HCT116 (cell line): Measurements from ENCODE around the gene ACOT8. TPM values are rescaled to one million over a fixed set of nuclear protein-coding genes. Genes with fewer than 3 reads are reported as not detected.

Experiments
- ATAC-seq: fragments of 200-7000 bp; cut with Tn5 transposase; 2 replicates; pipeline ENCODE4 v1.9.1; 2020; ENCODE audit warnings: mild to moderate bottlenecking, moderate library complexity
- Bru-seq: library from RNA; stranded (reverse); fragments of 400-500 nt; gene quantifications from one replicate; lab custom pipeline; 2021; lab: Mats Ljungman, UMichigan
- BruChase-seq, 2 experiments: library from RNA; stranded (reverse); fragments of 400-500 nt; gene quantifications; one replicate each; lab custom pipeline; 2021; lab: Mats Ljungman, UMichigan
- BruUV-seq: library from RNA; stranded (reverse); fragments of 400-500 nt; replicated peaks from 2 replicates; lab custom pipeline; 2021; lab: Mats Ljungman, UMichigan
- CTCF ChIA-PET: fragments of 300-600 bp; sonication (Branson Sonifier 250); formaldehyde crosslinking; loops from one replicate; lab custom pipeline; 2021; ENCODE audit warnings: antibody characterized with exemption; lab: Charles Lee
- POLR2A ChIA-PET: fragments of 300-600, 350-600 bp; sonication (Branson Sonifier 250); formaldehyde crosslinking; loops from one replicate; lab custom pipeline; 2021; ENCODE audit warnings: antibody characterized with exemption; lab: Charles Lee
- RAD21 ChIA-PET, 2 experiments: fragments of 300-600 bp; sonication (Branson Sonifier 250); formaldehyde crosslinking; loops; one replicate each; lab custom pipeline; 2023; ENCODE audit warnings: low total read pairs in 2 of 2; ENCODE audit not compliant: uncharacterized antibody in 2 of 2, unreplicated experiment in 2 of 2, low non-redundant PET in 1 of 2; lab: Charles Lee
- DNase-seq: peaks from one replicate; pipeline ENCODE4 v3.0.0-alpha.2; 2010; ENCODE audit warnings: low read depth, low spot score
- H2AFZ ChIP-seq: fragments of 200-600 bp; shearing (Covaris generic), sonication (generic); 2 replicates; pipeline ENCODE4 v1.6.1; 2017; ENCODE audit warnings: low read depth, mixed run types, mixed read lengths, antibody characterized with exemption, low read length; ENCODE audit not compliant: poor library complexity, severe bottlenecking
- H3K27ac ChIP-seq: 2 replicates; pipeline ENCODE4 v1.5.1; 2012; ENCODE audit warnings: low read depth, low read length
- H3K27me3 ChIP-seq: fragments of 200-600 bp; sonication (generic); 2 replicates; pipeline ENCODE4 v1.6.1; 2016; ENCODE audit warnings: mixed run types, low read length, mixed read lengths; ENCODE audit not compliant: insufficient read depth
- H3K36me3 ChIP-seq, 2 experiments: fragments of 200-500 bp in 1 of 2; fragments of 200-600 bp in 1 of 2; sonication (Bioruptor generic) in 1 of 2; sonication (generic) in 1 of 2; 2 replicates each; pipeline versions ENCODE4 v1.5.1 to v1.6.1; 2014 to 2016; ENCODE audit warnings: low read length in 2 of 2, inconsistent platforms in 1 of 2, mixed read lengths in 1 of 2, mixed run types in 1 of 2; ENCODE audit not compliant: insufficient read depth in 2 of 2, control insufficient read depth in 1 of 2
- H3K4me1 ChIP-seq, 2 experiments: fragments of 200-600 bp in 1 of 2; sonication (generic) in 1 of 2; 2 replicates each; pipeline versions ENCODE4 v1.5.1 to v1.6.1; 2012 to 2017; ENCODE audit warnings: low read length in 2 of 2, inconsistent platforms in 1 of 2, mild to moderate bottlenecking in 1 of 2, mixed read lengths in 1 of 2, mixed run types in 1 of 2, moderate library complexity in 1 of 2; ENCODE audit not compliant: insufficient read depth in 2 of 2, control insufficient read depth in 1 of 2
- H3K4me2 ChIP-seq: fragments of 200-600 bp; sonication (generic); 2 replicates; pipeline ENCODE4 v1.6.1; 2017; ENCODE audit warnings: mixed run types, low read length, mixed read lengths
- H3K4me3 ChIP-seq, 2 experiments: fragments of 200-600 bp in 1 of 2; sonication (generic) in 1 of 2; replicated peaks in 1 of 2; 2 replicates each; pipeline ENCODE4 v1.5.1; 2011 to 2016; ENCODE audit warnings: low read length in 2 of 2, control low read depth in 1 of 2, low read depth in 1 of 2, mild to moderate bottlenecking in 1 of 2, mixed read lengths in 1 of 2, mixed run types in 1 of 2
- H3K79me2 ChIP-seq: fragments of 200-600 bp; sonication (generic); 2 replicates; pipeline ENCODE4 v1.6.1; 2017; ENCODE audit warnings: mild to moderate bottlenecking, mixed run types, low read length, moderate library complexity, mixed read lengths; ENCODE audit not compliant: insufficient read depth
- H3K9ac ChIP-seq: fragments of 200-600 bp; sonication (generic); 2 replicates; pipeline ENCODE4 v1.6.1; 2016; ENCODE audit warnings: low read length, mixed read lengths
- H3K9me2 ChIP-seq: fragments of 200-600 bp; sonication (generic), shearing (Covaris generic); 2 replicates; pipeline ENCODE4 v1.6.1; 2017; ENCODE audit warnings: mixed run types, mild to moderate bottlenecking, moderate library complexity; ENCODE audit not compliant: insufficient read depth
- H3K9me3 ChIP-seq, 2 experiments: fragments of 200-500 bp in 1 of 2; fragments of 200-600 bp in 1 of 2; sonication (Bioruptor generic) in 1 of 2; sonication (generic) in 1 of 2; 2 replicates each; pipeline ENCODE4 v1.6.1; 2014 to 2017; ENCODE audit warnings: low read length in 2 of 2, mixed read lengths in 2 of 2, inconsistent platforms in 1 of 2, low read depth in 1 of 2, mild to moderate bottlenecking in 1 of 2, mixed run types in 1 of 2, moderate library complexity in 1 of 2; ENCODE audit not compliant: control insufficient read depth in 1 of 2, insufficient read depth in 1 of 2
- H4K20me1 ChIP-seq: fragments of 200-600 bp; sonication (generic), shearing (Covaris generic); 2 replicates; pipeline ENCODE4 v1.6.1; 2017; ENCODE audit warnings: mixed run types, mild to moderate bottlenecking, moderate library complexity; ENCODE audit not compliant: insufficient read depth
- ATF3 ChIP-seq: IDR thresholded peaks from 2 replicates; pipeline ENCODE4 v1.6.1; 2012
- CBX3 ChIP-seq: IDR thresholded peaks from 2 replicates; pipeline ENCODE4 v1.6.1; 2012; ENCODE audit warnings: low read depth
- CEBPB ChIP-seq: IDR thresholded peaks from 2 replicates; pipeline ENCODE4 v1.6.1; 2012; ENCODE audit warnings: low read depth
- CTCF ChIP-seq, 3 experiments: fragments of 200-600 bp in 1 of 3; sonication (generic) in 1 of 3; IDR thresholded peaks in 2 of 3; conservative IDR thresholded peaks in 1 of 3; 2 replicates each; pipeline ENCODE4 v1.5.1; 2012 to 2017; ENCODE audit warnings: low read depth in 2 of 3, low read length in 2 of 3, antibody characterized with exemption in 1 of 3, borderline replicate concordance in 1 of 3, control low read depth in 1 of 3, mild to moderate bottlenecking in 1 of 3, mixed read lengths in 1 of 3, mixed run types in 1 of 3, moderate library complexity in 1 of 3; ENCODE audit not compliant: insufficient read depth in 1 of 3
- EGR1 ChIP-seq: IDR thresholded peaks from 2 replicates; pipeline ENCODE4 v1.6.1; 2012; ENCODE audit warnings: low read depth
- EZH2 ChIP-seq: fragments of 200-600 bp; sonication (generic); IDR thresholded peaks from 2 replicates; pipeline ENCODE4 v1.6.1; 2017; ENCODE audit warnings: antibody characterized with exemption, mixed run types
- EZH2phosphoT487 ChIP-seq: fragments of 200-600 bp; IDR thresholded peaks from 2 replicates; pipeline ENCODE4 v1.6.1; 2018; ENCODE audit warnings: antibody characterized with exemption, borderline replicate concordance
- FOSL1 ChIP-seq: IDR thresholded peaks from 2 replicates; pipeline ENCODE4 v1.6.1; 2012; ENCODE audit warnings: low read depth
- JUND ChIP-seq: IDR thresholded peaks from 2 replicates; pipeline ENCODE4 v1.6.1; 2012
- MAX ChIP-seq: IDR thresholded peaks from 2 replicates; pipeline ENCODE4 v1.6.1; 2012
- POLR2A ChIP-seq: IDR thresholded peaks from 2 replicates; pipeline ENCODE4 v1.7.0; 2011; ENCODE audit warnings: borderline replicate concordance; ENCODE audit not compliant: insufficient read depth, insufficient read length; ENCODE audit errors: extremely low read depth
- POLR2AphosphoS5 ChIP-seq: IDR thresholded peaks from 2 replicates; pipeline ENCODE4 v1.6.1; 2011; ENCODE audit warnings: mild to moderate bottlenecking, low read depth, low read length, moderate library complexity
- RAD21 ChIP-seq: IDR thresholded peaks from 2 replicates; pipeline ENCODE4 v1.6.1; 2012; ENCODE audit warnings: low read depth, mild to moderate bottlenecking
- SIN3A ChIP-seq: IDR thresholded peaks from 2 replicates; pipeline ENCODE4 v1.6.1; 2012; ENCODE audit warnings: low read depth
- SP1 ChIP-seq: IDR thresholded peaks from 2 replicates; pipeline ENCODE4 v1.6.1; 2012; ENCODE audit warnings: low read depth
- SRF ChIP-seq: IDR thresholded peaks from 2 replicates; pipeline ENCODE4 v1.6.1; 2012; ENCODE audit warnings: low read depth
- TCF7L2 ChIP-seq: IDR thresholded peaks from 2 replicates; pipeline ENCODE4 v1.7.0; 2011; ENCODE audit warnings: borderline replicate concordance, inconsistent platforms; ENCODE audit not compliant: insufficient read depth, insufficient read length; ENCODE audit errors: extremely low read depth
- YY1 ChIP-seq: IDR thresholded peaks from 2 replicates; pipeline ENCODE4 v1.6.1; 2011; ENCODE audit warnings: low read length, low read depth, moderate library complexity, mild to moderate bottlenecking; ENCODE audit not compliant: insufficient replicate concordance; ENCODE audit errors: extremely low read depth
- ZFX ChIP-seq: fragments of 450-650 bp; IDR thresholded peaks from 2 replicates; pipeline ENCODE4 v1.6.1; 2017
- ZNF274 ChIP-seq: fragments of 200-500 bp; sonication (Bioruptor generic); IDR thresholded peaks from 2 replicates; pipeline ENCODE4 v1.6.1; 2014; ENCODE audit warnings: mild to moderate bottlenecking, low read depth, low read length, inconsistent platforms
- intact Hi-C: fragments of 100-400 bp; cut with micrococcal nuclease; formaldehyde crosslinking; loops from 2 replicates; pipeline ENCODE4 v1.10.0; 2022
- long read RNA-seq: library from polyadenylated mRNA; unstranded; transcript quantifications from one replicate; pipeline ENCODE4 v2.0.0, GENCODE V29; 2021; ENCODE audit not compliant: unreplicated experiment
- polyA plus RNA-seq: library from polyadenylated mRNA; unstranded; fragments of >200 nt; gene quantifications from 2 replicates; pipeline ENCODE4 v1.2.1, GENCODE V29; 2012; ENCODE audit warnings: missing spikeins
- total RNA-seq: library from RNA; stranded (reverse); gene quantifications from one replicate; pipeline ENCODE4 v1.2.1, GENCODE V29; 2021; ENCODE audit not compliant: unreplicated experiment
- TF ChIP-seq, protein P1 (sequence below): IDR thresholded peaks from 2 replicates; pipeline ENCODE4 v1.6.1; 2012; ENCODE audit warnings: low read depth

Gene ACOT8
- total RNA-seq (12.2 TPM), Bru-seq, nascent RNA (percentile 55 among the genes with signal in this experiment), BruChase-seq, experiment 1, labeled RNA remaining after a 6-hour chase (percentile 46 among the genes with signal in this experiment), BruChase-seq, experiment 2, labeled RNA remaining after a 2-hour chase (percentile 45 among the genes with signal in this experiment)
- 24.1 and 24.8 TPM in 2 replicates for polyA plus RNA-seq
- long read RNA-seq, transcript ACOT8-201 (6 exons, 1,168 nt) = major isoform, 10 of 19 reads
- long read RNA-seq, partial matches to known transcripts = 0 of 19 reads
- long read RNA-seq, other reads (novel, unspliced or antisense) = 3 of 19 reads

- Histone ChIP-seq H3K27ac (peak within 1 kb of the TSS; percentile 55), H3K4me2 (peak within 1 kb of the TSS; percentile 95), H4K20me1 (no peaks in the 10 kb centered on the region), H3K79me2 (0 out of 2 replicates have a peak, but pooled peaks cover 12% of the 10 kb centered on the region), H3K9me2 (no peaks in the 10 kb centered on the region), H3K4me3 (peak within 1 kb of the TSS; percentile 72 to 96), H2AFZ (no peak within 1 kb of the TSS), H3K9me3 (no peaks in the 10 kb centered on the region), H3K4me1 (peaks cover 15 to 36% of the 10 kb centered on the region in 2 experiments), H3K36me3 (no peaks in the 10 kb centered on the region), H3K9ac (peak within 1 kb of the TSS; percentile 73), H3K27me3 (no peaks in the 10 kb centered on the region)
- intact Hi-C loops = no loop called here
- no TSS peak for BruUV-seq
- CTCF ChIA-PET = interaction anchor here (1.6 kb wide), 1 partner anchor 23 kb away, joined by 3 read pairs; the partner anchor contains the start of gene ZSWIM1
- RAD21 ChIA-PET = no interaction called here
- POLR2A ChIA-PET = interaction anchor here (1.9 kb wide), 1 partner anchor 24 kb away, joined by 8 read pairs; the partner anchor contains the start of gene ZSWIM1
- ATAC-seq (peak; percentile 98), DNase-seq (peak; percentile 100)
- TF ChIP-seq ATF3 (no peak), RAD21 (no peak), EZH2phosphoT487 (no peak), POLR2AphosphoS5 (peak; percentile 86), SRF (no peak), ZFX (peak; percentile 24; the same call in 1 of the 2 replicates), SIN3A (peak; percentile 57; the same call in 1 of the 2 replicates), EZH2 (no peak), JUND (no peak), POLR2A (peak; percentile 75), MAX (no peak), SP1 (peak; percentile 100), YY1 (peak; percentile 46), TCF7L2 (no peak), EGR1 (no peak), CTCF (IDR thresholded peaks at IDR 0.05 in 2 of 3, conservative IDR thresholded peaks at IDR 0.05 in 1 of 3; ENCODE audit: borderline replicate concordance in 1 of 3, insufficient read depth in 1 of 3, low read depth in 2 of 3, low read length in 2 of 3) (no peak), ZNF274 (no peak), CBX3 (no peak), FOSL1 (no peak), CEBPB (no peak)
- TF ChIP-seq, protein P1, sequence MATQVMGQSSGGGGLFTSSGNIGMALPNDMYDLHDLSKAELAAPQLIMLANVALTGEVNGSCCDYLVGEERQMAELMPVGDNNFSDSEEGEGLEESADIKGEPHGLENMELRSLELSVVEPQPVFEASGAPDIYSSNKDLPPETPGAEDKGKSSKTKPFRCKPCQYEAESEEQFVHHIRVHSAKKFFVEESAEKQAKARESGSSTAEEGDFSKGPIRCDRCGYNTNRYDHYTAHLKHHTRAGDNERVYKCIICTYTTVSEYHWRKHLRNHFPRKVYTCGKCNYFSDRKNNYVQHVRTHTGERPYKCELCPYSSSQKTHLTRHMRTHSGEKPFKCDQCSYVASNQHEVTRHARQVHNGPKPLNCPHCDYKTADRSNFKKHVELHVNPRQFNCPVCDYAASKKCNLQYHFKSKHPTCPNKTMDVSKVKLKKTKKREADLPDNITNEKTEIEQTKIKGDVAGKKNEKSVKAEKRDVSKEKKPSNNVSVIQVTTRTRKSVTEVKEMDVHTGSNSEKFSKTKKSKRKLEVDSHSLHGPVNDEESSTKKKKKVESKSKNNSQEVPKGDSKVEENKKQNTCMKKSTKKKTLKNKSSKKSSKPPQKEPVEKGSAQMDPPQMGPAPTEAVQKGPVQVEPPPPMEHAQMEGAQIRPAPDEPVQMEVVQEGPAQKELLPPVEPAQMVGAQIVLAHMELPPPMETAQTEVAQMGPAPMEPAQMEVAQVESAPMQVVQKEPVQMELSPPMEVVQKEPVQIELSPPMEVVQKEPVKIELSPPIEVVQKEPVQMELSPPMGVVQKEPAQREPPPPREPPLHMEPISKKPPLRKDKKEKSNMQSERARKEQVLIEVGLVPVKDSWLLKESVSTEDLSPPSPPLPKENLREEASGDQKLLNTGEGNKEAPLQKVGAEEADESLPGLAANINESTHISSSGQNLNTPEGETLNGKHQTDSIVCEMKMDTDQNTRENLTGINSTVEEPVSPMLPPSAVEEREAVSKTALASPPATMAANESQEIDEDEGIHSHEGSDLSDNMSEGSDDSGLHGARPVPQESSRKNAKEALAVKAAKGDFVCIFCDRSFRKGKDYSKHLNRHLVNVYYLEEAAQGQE = no peak
These were observed at the start of gene ACOT8, which contains the start of gene ZSWIM3 for GRCh38 chr20:45857114-45857881. TSS of gene ACOT8 (minus strand) at chr20:45857392. CDS start at chr20:45857315, 77 bp downstream. TSS of gene ZSWIM3 (plus strand) at chr20:45857614. CDS start at chr20:45857826, 212 bp downstream.
